HG03460 (cell line): ENCODE measurements around the gene PSMG3.

Experiments used
- ATAC-seq: cut with Tn5 transposase; IDR thresholded peaks from one replicate; pipeline ENCODE4 v1.9.1; 2021; ENCODE audit not compliant: unreplicated experiment

The PSMG3 gene

DNA sequence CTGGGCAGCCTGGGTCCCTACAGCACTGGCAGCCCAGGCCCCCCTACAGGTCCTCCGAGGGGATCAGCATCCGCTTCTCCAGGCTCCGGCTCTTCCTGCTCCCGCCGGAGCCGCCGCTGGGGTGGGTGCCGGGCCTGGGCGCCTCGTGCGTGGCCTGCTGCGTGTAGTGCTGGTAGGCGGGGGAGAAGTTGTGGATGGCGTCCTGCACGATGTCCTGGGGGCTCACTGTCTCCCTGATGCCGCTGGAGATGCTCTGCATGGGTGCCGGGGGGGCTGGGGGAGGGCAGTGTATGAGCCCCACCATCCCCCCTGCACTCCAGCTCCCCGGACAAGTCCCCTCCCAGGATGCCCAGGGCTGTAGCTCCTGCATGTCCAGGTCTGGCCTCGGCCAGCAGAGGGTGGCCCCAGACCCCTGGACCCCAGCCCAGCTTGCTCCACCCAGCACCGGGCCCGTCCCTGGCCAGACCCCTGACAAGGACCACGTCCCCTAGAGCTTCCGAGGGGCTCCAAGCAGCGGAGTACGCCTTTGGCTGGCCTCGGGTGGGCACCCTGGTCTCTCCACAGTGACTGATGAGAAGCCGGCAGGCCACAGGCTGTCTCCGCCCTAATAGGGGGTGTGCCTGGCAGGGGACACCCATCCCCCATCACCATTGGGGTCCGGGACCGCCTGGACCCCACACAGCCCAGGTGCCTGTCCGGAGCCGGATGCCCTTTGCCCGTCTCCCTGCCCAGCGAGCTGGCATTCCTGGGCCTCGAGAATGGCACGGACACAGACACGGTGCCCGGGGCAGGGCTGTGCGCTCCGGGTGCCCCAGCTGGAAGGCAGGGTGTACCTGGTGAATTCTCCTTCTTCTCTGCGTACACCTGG is 22.7 kb downstream of the PSMG3 start:
- no peak for ATAC-seq

DNA sequence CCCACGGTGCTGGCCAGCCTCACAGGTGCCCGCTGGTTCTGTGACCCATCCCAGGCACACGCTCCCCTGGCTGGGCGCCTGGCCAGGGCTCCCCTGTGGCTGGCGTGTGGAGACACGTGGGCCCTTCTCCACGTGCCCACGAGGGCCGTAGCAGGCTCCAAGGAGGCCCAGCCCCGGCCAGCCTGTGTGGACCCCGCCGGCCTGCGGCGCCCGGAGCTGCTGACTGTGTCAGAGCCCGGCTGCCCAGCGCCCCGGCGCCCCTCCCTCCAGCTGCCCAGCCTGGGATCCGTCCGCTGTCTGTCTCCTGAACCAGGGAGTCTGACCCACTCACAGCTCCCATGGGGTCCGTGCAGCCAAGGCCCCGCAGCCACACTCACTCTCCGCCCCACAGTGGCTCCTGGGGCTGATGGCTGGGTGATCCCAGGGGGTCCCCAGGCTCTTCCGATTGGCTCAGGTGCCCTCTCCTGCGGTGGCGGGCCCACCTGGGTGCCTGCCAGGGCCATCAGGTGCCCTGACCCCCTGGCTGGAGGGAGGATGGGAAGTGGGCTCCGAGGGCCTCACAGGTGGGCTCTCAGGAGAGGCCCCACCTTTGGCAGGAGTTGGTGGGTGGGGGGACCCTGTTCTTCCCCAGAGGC is 23.4 kb downstream of the PSMG3 start:
- ATAC-seq = no peak

GRCh38 chr7:1545417-1546246 is 24.2 kb downstream of the PSMG3 start:
- no peak for ATAC-seq

DNA sequence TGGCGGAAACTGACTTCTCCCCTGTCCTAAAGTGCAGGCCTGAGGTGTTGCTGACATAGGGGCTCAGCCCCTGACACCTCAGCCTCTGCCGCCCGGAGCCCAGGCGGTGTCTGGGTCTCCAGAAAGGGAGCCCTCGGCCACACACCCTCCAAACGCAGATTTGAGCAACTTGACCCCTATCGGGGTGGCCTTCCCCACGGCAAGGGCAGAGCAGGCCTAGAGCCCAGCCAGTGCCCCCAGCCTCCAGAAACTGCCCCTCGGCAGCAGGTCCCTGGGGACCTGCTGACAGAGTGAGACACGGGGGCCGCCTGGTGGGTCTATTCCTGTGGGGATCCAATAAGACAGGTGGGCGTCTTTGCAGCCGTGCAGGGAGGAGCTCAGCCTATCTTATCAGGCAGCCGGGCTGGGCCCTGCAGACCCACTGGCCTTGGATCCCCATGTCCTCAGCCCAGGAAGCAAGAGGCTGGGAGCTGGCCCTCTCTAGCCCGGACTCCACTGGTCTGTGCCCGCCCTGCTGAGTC is 24.9 kb downstream of the PSMG3 start:
- ATAC-seq = no peak

- no peak for ATAC-seq
Observed at GRCh38 chr7:1544178-1544895, 25.5 kb downstream of the PSMG3 start.

DNA sequence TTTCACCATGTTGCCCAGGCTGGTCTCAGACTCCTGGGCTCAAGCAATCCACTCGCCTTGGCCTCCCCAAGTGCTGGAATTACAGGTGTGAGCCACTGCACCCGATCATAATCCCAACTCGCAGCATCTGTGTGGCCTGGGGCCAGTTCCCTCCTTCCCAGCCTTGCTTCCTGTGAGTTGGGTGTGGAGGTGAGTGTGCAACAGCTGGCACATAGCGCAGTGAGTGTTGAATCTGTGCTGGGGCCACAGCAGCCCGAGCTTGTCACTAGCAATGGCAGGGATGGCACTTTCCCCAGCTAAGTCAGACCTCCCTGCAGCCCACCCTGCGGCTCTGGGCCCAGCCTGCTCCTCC is 26.0 kb downstream of the PSMG3 start:
- ATAC-seq = no peak

GRCh38 chr7:1542841-1543747 is 26.7 kb downstream of the PSMG3 start:
- ATAC-seq = no peak

DNA sequence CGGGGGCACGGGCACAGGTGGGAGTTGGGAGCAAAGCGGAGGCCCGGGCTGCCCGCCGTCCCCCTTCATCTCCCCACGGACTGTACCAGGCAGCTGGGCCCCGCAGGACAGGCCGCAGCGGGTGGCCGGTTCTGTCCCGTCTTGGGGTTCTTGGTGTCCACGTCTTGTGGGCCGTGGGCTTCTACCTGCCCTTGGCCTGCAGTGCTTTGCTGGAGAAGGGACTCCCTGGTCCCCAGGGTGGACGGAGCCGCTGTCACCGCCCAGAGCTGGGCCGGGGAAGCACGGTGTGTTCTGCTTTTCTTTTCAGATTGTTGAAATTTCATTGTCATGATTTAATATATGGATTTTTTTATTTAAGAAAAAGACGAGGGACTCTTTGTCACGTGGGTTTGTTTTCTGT is 27.5 kb downstream of the PSMG3 start:
- ATAC-seq = no peak

DNA sequence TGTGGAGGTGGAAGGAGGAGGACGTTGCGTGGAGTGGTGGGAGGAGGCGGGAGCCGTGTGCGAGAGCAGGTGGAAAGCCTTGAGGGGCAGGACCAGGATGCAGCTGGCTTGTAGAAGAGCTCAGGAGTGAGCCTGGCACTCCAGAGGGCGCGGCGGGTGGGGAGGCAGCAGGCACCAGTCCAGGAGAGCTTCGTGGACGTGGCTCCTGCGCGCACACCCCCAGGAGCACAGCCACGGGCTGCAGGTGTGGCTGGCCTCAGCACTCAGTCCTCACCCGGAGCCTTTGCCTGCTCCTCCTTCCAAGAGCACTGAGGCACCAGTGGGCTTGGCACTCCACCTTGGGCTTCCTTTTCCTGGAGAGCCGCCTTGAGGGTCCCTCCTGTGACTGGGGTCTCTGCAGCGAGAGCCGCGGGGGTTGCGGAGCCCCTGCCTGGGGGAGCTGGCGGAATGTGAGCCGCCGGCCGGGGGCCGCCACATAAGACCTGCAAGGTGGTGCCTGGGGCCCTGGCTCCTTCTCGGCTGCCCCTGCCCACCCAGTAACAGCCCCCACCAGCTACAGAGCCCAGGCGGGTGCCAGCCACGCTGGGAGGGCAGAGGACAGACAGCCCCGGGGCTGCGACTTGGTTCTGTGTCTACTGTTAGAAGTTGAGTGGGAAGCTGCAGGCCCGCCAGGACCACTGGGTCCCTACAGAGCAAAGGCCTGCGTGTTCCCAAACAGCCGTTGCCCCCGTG is 28.2 kb downstream of the PSMG3 start:
- no peak for ATAC-seq

- ATAC-seq = no peak
Observed at GRCh38 chr7:1540776-1541271, 29.0 kb downstream of the PSMG3 start.

GRCh38 chr7:1539882-1540775 is 29.7 kb downstream of the PSMG3 start:
- ATAC-seq = no peak

GRCh38 chr7:1539181-1539881 is 30.5 kb downstream of the PSMG3 start:
- ATAC-seq = no peak

DNA sequence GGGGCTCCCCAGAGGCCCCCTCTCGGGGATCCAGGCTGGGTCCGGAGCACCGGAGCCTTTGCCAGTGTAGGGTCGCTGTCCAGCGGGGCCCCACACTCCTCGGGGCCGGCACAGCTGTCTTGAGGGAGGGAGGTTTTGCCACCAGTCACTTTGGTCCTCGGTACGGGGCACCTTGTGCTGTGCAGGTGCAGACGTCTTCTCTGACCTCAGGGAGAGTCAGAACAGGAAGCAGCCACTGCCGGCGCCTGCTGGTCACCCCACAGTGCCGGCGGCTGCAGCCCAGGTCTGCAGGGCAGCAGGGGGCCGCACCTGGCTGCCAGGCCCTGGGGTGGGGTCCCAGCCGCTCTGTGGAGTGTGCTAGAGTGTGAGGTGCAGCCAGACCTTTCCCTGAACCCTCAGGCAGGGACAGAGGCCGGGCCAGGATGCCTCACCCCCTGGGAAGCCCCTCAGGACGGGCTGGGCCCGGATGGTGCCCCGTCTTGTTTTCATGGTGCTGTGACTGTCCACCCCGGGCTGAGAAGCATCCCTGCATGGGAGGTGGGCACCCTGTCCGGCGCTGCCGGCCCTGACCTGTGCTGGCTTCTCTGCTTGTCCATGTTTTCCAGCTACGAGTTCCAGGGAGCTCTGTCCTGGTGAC is 31.2 kb downstream of the PSMG3 start:
- ATAC-seq = no peak

DNA sequence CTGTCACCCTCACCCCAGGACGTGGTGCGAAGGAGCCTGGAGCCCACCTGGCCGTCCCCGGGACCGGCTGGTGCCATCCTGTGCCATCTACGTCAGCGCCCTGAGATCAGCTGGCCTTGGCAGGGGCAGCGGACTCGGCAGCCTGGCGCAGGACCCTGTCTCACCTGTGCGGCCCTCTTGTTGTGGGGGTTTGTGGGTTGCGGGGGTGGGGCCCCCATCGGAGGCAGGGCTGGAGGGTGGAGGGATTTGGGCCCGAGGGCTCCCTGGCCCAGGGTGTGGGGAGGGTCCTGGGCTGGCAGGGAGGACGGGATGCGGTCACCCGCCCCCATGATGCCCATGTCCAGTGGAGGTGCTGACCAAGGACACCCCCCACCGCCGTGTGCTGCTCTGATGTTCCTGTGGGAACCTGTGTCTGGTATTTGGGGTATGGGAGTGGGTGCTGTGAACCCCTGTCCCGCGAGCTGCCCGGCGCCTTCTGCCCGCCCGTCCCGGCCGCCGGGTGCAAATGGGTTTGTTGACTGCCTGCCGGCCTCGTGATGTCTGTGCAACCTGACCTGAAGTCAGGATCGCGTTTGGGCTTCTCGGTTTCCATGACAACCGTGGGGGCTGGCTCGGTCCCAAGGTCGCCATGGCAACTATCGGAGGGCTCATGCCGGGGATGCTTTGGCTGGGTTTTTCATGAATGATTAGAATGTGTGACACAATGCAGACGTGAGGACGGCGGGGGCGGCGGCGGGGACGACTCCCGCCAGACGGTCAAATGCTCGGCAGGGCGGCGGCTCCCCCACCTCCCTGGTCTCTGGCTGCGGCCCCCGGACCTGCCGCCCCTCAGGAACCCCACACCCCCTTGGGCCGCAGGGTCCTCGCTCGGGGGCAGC is 32.1 kb downstream of the PSMG3 start:
- ATAC-seq = no peak

- ATAC-seq = no peak
Observed at GRCh38 chr7:1536743-1537534, 32.9 kb downstream of the PSMG3 start.
